NB4 (cell line): ENCODE results near the gene C1orf52.

Experiments used
- DNase-seq: peaks from one replicate; pipeline ENCODE4 v3.0.0; 2010; ENCODE audit warnings: low read depth
- H3K4me3 ChIP-seq: one replicate; pipeline ENCODE4 v1.5.1; 2011; ENCODE audit warnings: mild to moderate bottlenecking, low read depth, low read length, moderate library complexity
- MAX ChIP-seq: IDR thresholded peaks from 2 replicates; pipeline ENCODE4 v1.6.1; 2011; ENCODE audit warnings: low read depth, low read length
- MYC ChIP-seq: IDR thresholded peaks from 2 replicates; pipeline ENCODE4 v1.6.1; 2011; ENCODE audit warnings: low read depth, low read length
- POLR2A ChIP-seq: IDR thresholded peaks from 2 replicates; pipeline ENCODE4 v1.6.1; 2011; ENCODE audit warnings: mild to moderate bottlenecking; ENCODE audit not compliant: insufficient read length; ENCODE audit errors: extremely low read depth
- TF ChIP-seq, protein P1 (sequence below): IDR thresholded peaks from one replicate; pipeline ENCODE4 v1.5.1; 2012; ENCODE audit warnings: low read depth, low read length

Gene C1orf52

GRCh38 chr1:85201340-85202091, 57.9 kb downstream of the C1orf52 start:
- peak; percentile 72 for DNase-seq
- peak; percentile 32 for TF ChIP-seq POLR2A
- TF ChIP-seq MYC: no peak; the same call in 1 of the 2 replicates
- TF ChIP-seq, protein P1, sequence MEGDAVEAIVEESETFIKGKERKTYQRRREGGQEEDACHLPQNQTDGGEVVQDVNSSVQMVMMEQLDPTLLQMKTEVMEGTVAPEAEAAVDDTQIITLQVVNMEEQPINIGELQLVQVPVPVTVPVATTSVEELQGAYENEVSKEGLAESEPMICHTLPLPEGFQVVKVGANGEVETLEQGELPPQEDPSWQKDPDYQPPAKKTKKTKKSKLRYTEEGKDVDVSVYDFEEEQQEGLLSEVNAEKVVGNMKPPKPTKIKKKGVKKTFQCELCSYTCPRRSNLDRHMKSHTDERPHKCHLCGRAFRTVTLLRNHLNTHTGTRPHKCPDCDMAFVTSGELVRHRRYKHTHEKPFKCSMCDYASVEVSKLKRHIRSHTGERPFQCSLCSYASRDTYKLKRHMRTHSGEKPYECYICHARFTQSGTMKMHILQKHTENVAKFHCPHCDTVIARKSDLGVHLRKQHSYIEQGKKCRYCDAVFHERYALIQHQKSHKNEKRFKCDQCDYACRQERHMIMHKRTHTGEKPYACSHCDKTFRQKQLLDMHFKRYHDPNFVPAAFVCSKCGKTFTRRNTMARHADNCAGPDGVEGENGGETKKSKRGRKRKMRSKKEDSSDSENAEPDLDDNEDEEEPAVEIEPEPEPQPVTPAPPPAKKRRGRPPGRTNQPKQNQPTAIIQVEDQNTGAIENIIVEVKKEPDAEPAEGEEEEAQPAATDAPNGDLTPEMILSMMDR: no peak
- no peak; the same call in 1 of the 2 replicates for TF ChIP-seq MAX

DNA sequence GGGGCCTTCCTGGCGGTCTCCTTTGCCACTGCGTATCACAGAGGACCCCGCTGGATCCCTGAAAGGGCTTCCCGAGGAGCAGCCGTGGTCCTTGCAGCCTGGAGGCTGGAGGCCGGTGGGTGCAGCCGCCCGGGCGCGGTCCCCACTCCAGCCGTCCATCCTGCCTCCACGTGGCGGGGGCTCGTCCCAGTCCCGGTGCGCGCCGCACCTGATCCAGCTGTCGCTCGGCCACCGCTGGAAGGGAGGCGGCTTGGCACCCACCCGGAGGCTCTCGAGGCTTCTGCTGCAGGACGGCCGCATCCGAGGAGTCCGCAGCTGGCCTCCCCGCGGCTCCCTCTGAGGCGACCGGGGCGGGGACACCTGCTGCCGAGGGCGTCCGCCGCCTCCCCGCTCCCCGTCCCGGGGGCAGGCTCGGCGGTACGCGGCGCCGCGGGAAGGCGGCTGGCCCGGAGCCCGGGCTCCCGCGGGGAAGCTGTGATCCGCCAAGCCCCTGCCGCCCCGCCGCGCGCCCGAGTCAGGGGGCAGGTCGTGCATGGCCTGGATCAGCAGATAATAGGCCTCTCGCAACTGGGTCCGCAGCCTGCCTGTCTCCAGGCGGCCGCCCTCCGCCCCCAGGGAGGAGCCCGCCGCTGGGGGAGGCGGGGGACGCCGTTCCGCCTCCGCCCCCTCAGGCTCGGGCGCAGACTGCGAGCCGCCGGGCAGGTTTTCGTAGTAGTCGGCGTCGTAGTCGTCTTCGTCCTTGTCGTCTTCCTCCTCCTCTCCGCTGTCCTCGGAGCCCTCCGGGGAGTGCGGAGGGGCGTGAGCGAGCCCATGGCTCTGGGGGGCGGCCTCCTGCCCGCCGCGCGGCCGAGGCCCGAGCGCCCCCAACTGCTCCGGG, 58.8 kb downstream of the C1orf52 start, which contains the start of gene SYDE2:
Gene SYDE2, minus strand, starts transcription at position 554 of the 877 bp plus-strand sequence. Its CDS starts 20 bp downstream, at position 534.
- peak; percentile 85 for DNase-seq
- peak; percentile 43; the same call in 1 of the 2 replicates for TF ChIP-seq MYC
- TF ChIP-seq MAX: peak; percentile 75
- TF ChIP-seq POLR2A: no peak
- TF ChIP-seq, protein P1: no peak
- peak within 1 kb of the TSS; percentile 65 for H3K4me3 ChIP-seq

More at GRCh38 chr1:85201340-85202091, 57.9 kb downstream of the C1orf52 start:
- H3K4me3 ChIP-seq: peak overlapping the region; percentile 65
